Heart right ventricle (tissue), 16 donors: ENCODE measurements around the gene S100A2. TPM values are rescaled to one million over a fixed set of nuclear protein-coding genes. Genes with fewer than 3 reads are reported as not detected.

Experiments
- ATAC-seq, 8 donors: fragments of 200-7000 bp; cut with Tn5 transposase; one replicate each; pipeline ENCODE4 v1.9.1; 2020; ENCODE audit warnings: mild to moderate bottlenecking in 8 of 8, moderate library complexity in 8 of 8, moderate number of reproducible peaks in 1 of 8
- DNase-seq, 2 donors: peaks; one replicate each; pipeline ENCODE4 v3.0.0-alpha.2; 2020
- H3K27ac ChIP-seq, 10 donors: fragments of 200-600 bp; sonication (generic) in 2 of 10; one replicate each; pipeline versions ENCODE4 v1.5.0 to v1.8.0; 2020 to 2022; ENCODE audit warnings: mild to moderate bottlenecking in 3 of 10
- H3K27me3 ChIP-seq, 7 donors: fragments of 200-600 bp; one replicate each; pipeline ENCODE4 v1.8.0; 2021 to 2022; ENCODE audit warnings: mild to moderate bottlenecking in 2 of 7
- H3K36me3 ChIP-seq, 9 donors: fragments of 200-600 bp; sonication (generic) in 1 of 9; one replicate each; pipeline versions ENCODE4 v1.5.0 to v1.8.0; 2020 to 2022; ENCODE audit warnings: mild to moderate bottlenecking in 2 of 9
- H3K4me1 ChIP-seq, 9 donors: fragments of 200-600 bp; sonication (generic) in 1 of 9; one replicate each; pipeline versions ENCODE4 v1.5.0 to v1.8.0; 2020 to 2022; ENCODE audit warnings: mild to moderate bottlenecking in 4 of 9
- H3K4me3 ChIP-seq, 10 donors: fragments of 200-600 bp; sonication (generic) in 2 of 10; one replicate each; pipeline versions ENCODE4 v1.5.0 to v1.8.0; 2020 to 2022; ENCODE audit warnings: mild to moderate bottlenecking in 7 of 10, moderate library complexity in 2 of 10
- H3K9me3 ChIP-seq, 11 donors: fragments of 200-600 bp in 10 of 11; sonication (generic) in 2 of 11; one replicate each; pipeline versions ENCODE4 v1.5.0 to v1.8.0; 2013 to 2022; ENCODE audit warnings: mild to moderate bottlenecking in 2 of 11, control low read depth in 1 of 11, moderate library complexity in 1 of 11
- CTCF ChIP-seq, 9 donors: fragments of 200-600 bp; sonication (generic) in 2 of 9; IDR thresholded peaks; one replicate each; pipeline versions ENCODE4 v1.5.0 to v1.8.0; 2021 to 2022; ENCODE audit warnings: antibody characterized with exemption in 9 of 9, mild to moderate bottlenecking in 5 of 9, moderate library complexity in 1 of 9
- WGBS, 2 donors: extraction: QIAGEN DNeasy Blood & Tissue Kit; methylation state at CpG; one replicate each; pipeline ENCODE4 v1.1.7; 2013; ENCODE audit warnings: inconsistent platforms in 1 of 2; 5-methylcytosine and 5-hydroxymethylcytosine counted together
- intact Hi-C, 10 donors: fragments of 100-400 bp; cut with DNase I; formaldehyde crosslinking; loops; one replicate each; pipeline versions ENCODE4 v1.11.1 to v1.14.2; 2022
- polyA plus RNA-seq, 2 donors: library from polyadenylated mRNA; stranded (reverse); fragments of 200-250 nt; gene quantifications; one replicate each; pipeline ENCODE4 v1.2.3, GENCODE V29; 2013
- total RNA-seq, 10 donors: library from RNA; stranded (reverse); fragmentation: NEBNext Ultra II Directional in 3 of 10; extraction: Animal tissue kit (Norgen Biotek cat#: 25700) in 3 of 10; gene quantifications; one replicate each; pipeline versions ENCODE4 v1.2.1 to v1.2.4, GENCODE V29; 2021 to 2023
- donor health status: Arrhythmogenic right ventricular cardiomyopathy.
- donor health status: ischemic (EF 13 %, LVEDD 7.1; RV severe dilation, severe dysfunction).
- donor health status: healthy with polysubstance abuse.
- donor health status: DM: no; HTN: yes; CAD: no.
- donor health status: DM: no; HTN: no; CAD: no.
- donor health status: ischemic (EF 25% LVEDD 6.9; RV normal size, moderate dysfunction).
- donor health status: ischemic (EF 25% LVEDD 5.7; RV mildly dilated, moderate dysfunction).
- donor health status: healthy.
- donor health status: DM: yes; HTN: yes; CAD: no.
- donor health status: Ischemic cardiomyopathy.
- donor health status: ischemic (EF 35%, LVEDD 5.7; RV mildly dilated, moderate dysfunction).
- donor health status: nonischemic (EF 11% LVEDD 7.7; RV severe dilation, severe dysfunction).
- donor health status: DM: yes; HTN: yes; CAD: no.
- donor health status: PGD.
- donor health status: ischemic (EF 29% LVEDD 5.4; RV normal size, mild dysfunction).
- donor health status: nonischemic (EF 23%, LVEDD 6.1; RV moderate dilation, normal function).

S100A2 gene
- total and polyA plus RNA-seq, 12 donors = 1.2 to 7.4 (median 3.1) TPM; not detected in 1

- H3K27ac ChIP-seq = peak overlapping the region in 1 of 10 donors; percentile 3
- no peak overlapping the region for H3K4me3 ChIP-seq
- no peak for TF ChIP-seq CTCF (IDR thresholded peaks at IDR 0.05)
- 81 to 94% methylated on average over 2 of the region's 2 CpGs for WGBS, 2 donors
- H3K36me3 ChIP-seq = peaks cover 0 to 14% (median 6%) of the 10 kb centered on the region in 9 donors
- H3K4me1 ChIP-seq = peaks cover 12 to 54% (median 40%) of the 10 kb centered on the region in 9 donors
- ATAC-seq = no peak
- intact Hi-C loops = loop anchor here in 2 of 10 donors (5.0 to 10.0 kb wide), 2 partner anchors 80 to 82 kb away; partner anchors contain the start of gene S100A6 (in 1 of the 2)
- DNase-seq = no peak
- H3K9me3 ChIP-seq = no peaks in the 10 kb centered on the region
- no peaks in the 10 kb centered on the region for H3K27me3 ChIP-seq
These were observed 48.7 kb upstream of the S100A2 start for GRCh38 chr1:153614189-153614900.

- Histone ChIP-seq H3K4me1 (peaks cover 14 to 62% (median 44%) of the 10 kb centered on the region in 9 donors), H3K36me3 (peaks cover 0 to 5% (median 0%) of the 10 kb centered on the region in 9 donors), H3K4me3 (peak overlapping the region in 6 of 10 donors; percentile 49 to 67 (median 62)), H3K27me3 (no peaks in the 10 kb centered on the region), H3K27ac (peak overlapping the region in 9 of 10 donors; percentile 41 to 91 (median 87)), H3K9me3 (no peaks in the 10 kb centered on the region)
- intact Hi-C loops = loop anchor here in 2 of 10 donors (5.0 to 10.0 kb wide), 2 partner anchors 79 to 81 kb away; partner anchors contain the start of gene S100A6 (in 1 of the 2)
- DNase-seq (no peak), ATAC-seq (no peak)
- WGBS, 2 donors = 85% methylated on average over 5 of the region's 5 CpGs
- no peak for TF ChIP-seq CTCF (IDR thresholded peaks at IDR 0.05)
These were observed 47.8 kb upstream of the S100A2 start for GRCh38 chr1:153613406-153613805.

GRCh38 chr1:153612755-153613331 lies 47.2 kb upstream of the S100A2 start, which contains the start of gene S100A16:
Gene S100A16 (minus strand): TSS chr1:153613137. CDS start chr1:153608151, 4,986 bp downstream.
- no peak for TF ChIP-seq CTCF (IDR thresholded peaks at IDR 0.05)
- intact Hi-C loops = loop anchor here in 2 of 10 donors (5.0 to 10.0 kb wide), 2 partner anchors 78 to 81 kb away; partner anchors contain the start of gene S100A6 (in 1 of the 2)
- Histone ChIP-seq H3K4me3 (peak within 1 kb of the TSS; percentile 30 to 67 (median 58)), H3K36me3 (peaks cover 0 to 1% (median 0%) of the 10 kb centered on the region in 9 donors), H3K4me1 (peaks cover 13 to 66% (median 42%) of the 10 kb centered on the region in 9 donors), H3K27me3 (no peaks in the 10 kb centered on the region), H3K9me3 (no peaks in the 10 kb centered on the region), H3K27ac (peak within 1 kb of the TSS; percentile 41 to 91 (median 86))
- peak; percentile 74 to 80 for DNase-seq
- peak; percentile 53 to 84 (median 72) for ATAC-seq
- WGBS, 2 donors = 37 to 43% methylated on average over 9 of the region's 9 CpGs

GRCh38 chr1:153612111-153612754 lies 46.6 kb upstream of the S100A2 start:
- Histone ChIP-seq H3K4me3 (peak overlapping the region; percentile 30 to 67 (median 58)), H3K27me3 (no peaks in the 10 kb centered on the region), H3K36me3 (peaks cover 0 to 8% (median 6%) of the 10 kb centered on the region in 9 donors), H3K9me3 (no peaks in the 10 kb centered on the region), H3K27ac (peak overlapping the region; percentile 41 to 91 (median 86)), H3K4me1 (peaks cover 10 to 66% (median 36%) of the 10 kb centered on the region in 9 donors)
- DNase-seq = no peak
- no peak for TF ChIP-seq CTCF (IDR thresholded peaks at IDR 0.05)
- ATAC-seq = peak in 1 of 8 donors; percentile 12
- 31 to 55% methylated on average over 11 of the region's 11 CpGs for WGBS, 2 donors
- intact Hi-C loops = loop anchor here in 2 of 10 donors (5.0 to 10.0 kb wide), 2 partner anchors 77 to 80 kb away; partner anchors contain the start of gene S100A6 (in 1 of the 2)
